H9 (cell line): Measurements from ENCODE around the gene SLC2A14. TPM values are rescaled to one million over a fixed set of nuclear protein-coding genes. Genes with fewer than 3 reads are reported as not detected.
"Not testable (repeated sequence)": the region's sequence is repeated elsewhere in the genome, so short reads cannot be mapped to it uniquely, and the experiment has no call there.

ENCODE experiments used
- DNase-seq: peaks from one replicate; pipeline ENCODE4 v3.0.0-alpha.2; 2017
- H2AFZ ChIP-seq: one replicate; pipeline ENCODE4 v1.6.1; 2013; ENCODE audit warnings: mild to moderate bottlenecking, low read length, control low read depth, moderate library complexity
- H2AK5ac ChIP-seq: 2 replicates; pipeline ENCODE4 v1.6.1; 2013; ENCODE audit warnings: low read length, control low read depth, mixed read lengths; ENCODE audit not compliant: insufficient read length
- H2BK120ac ChIP-seq: one replicate; pipeline ENCODE4 v1.6.1; 2013; ENCODE audit warnings: low read depth, mild to moderate bottlenecking, low read length, control low read depth, inconsistent platforms; ENCODE audit not compliant: poor library complexity, severe bottlenecking
- H2BK12ac ChIP-seq: 2 replicates; pipeline ENCODE4 v1.6.1; 2013; ENCODE audit warnings: low read length, control low read depth, mixed read lengths, low read depth; ENCODE audit not compliant: insufficient read length
- H2BK15ac ChIP-seq: 2 replicates; pipeline ENCODE4 v1.6.1; 2013; ENCODE audit warnings: low read depth, low read length, control low read depth
- H2BK20ac ChIP-seq: one replicate; pipeline ENCODE4 v1.6.1; 2013; ENCODE audit warnings: low read depth, mild to moderate bottlenecking, low read length, control low read depth, inconsistent platforms; ENCODE audit not compliant: poor library complexity, severe bottlenecking
- H2BK5ac ChIP-seq: 2 replicates; pipeline ENCODE4 v1.6.1; 2013; ENCODE audit warnings: low read length, control low read depth, mixed read lengths; ENCODE audit not compliant: insufficient read length
- H3K14ac ChIP-seq: 2 replicates; pipeline ENCODE4 v1.6.1; 2013; ENCODE audit warnings: low read length, control low read depth; ENCODE audit not compliant: insufficient read depth
- H3K18ac ChIP-seq: 2 replicates; pipeline ENCODE4 v1.6.1; 2013; ENCODE audit warnings: low read depth, mild to moderate bottlenecking, mixed read lengths, low read length, control low read depth; ENCODE audit not compliant: insufficient read length
- H3K23ac ChIP-seq: 2 replicates; pipeline ENCODE4 v1.6.1; 2013; ENCODE audit warnings: low read length, control low read depth, mixed read lengths, low read depth; ENCODE audit not compliant: insufficient read length
- H3K23me2 ChIP-seq: 2 replicates; pipeline ENCODE4 v1.6.1; 2013; ENCODE audit warnings: low read depth, mild to moderate bottlenecking, mixed read lengths, low read length, control low read depth; ENCODE audit not compliant: insufficient read length, poor library complexity, severe bottlenecking
- H3K27ac ChIP-seq: 2 replicates; pipeline ENCODE4 v1.5.1; 2013; ENCODE audit warnings: low read length, control low read depth, mixed read lengths, low read depth; ENCODE audit not compliant: insufficient read length
- H3K27me3 ChIP-seq: 2 replicates; pipeline ENCODE4 v1.6.1; 2013; ENCODE audit warnings: low read length, control low read depth, inconsistent platforms; ENCODE audit not compliant: insufficient read depth
- H3K4ac ChIP-seq: 2 replicates; pipeline ENCODE4 v1.6.1; 2013; ENCODE audit warnings: low read depth, mild to moderate bottlenecking, control low read depth, inconsistent platforms, low read length, moderate library complexity
- H3K4me1 ChIP-seq: 2 replicates; pipeline ENCODE4 v1.6.1; 2013; ENCODE audit warnings: low read length, control low read depth, inconsistent platforms; ENCODE audit not compliant: insufficient read depth
- H3K4me2 ChIP-seq: 2 replicates; pipeline ENCODE4 v1.6.1; 2013; ENCODE audit warnings: low read length, control low read depth, mixed read lengths; ENCODE audit not compliant: insufficient read length, insufficient read depth
- H3K56ac ChIP-seq: 2 replicates; pipeline ENCODE4 v1.6.1; 2013; ENCODE audit warnings: low read depth, mild to moderate bottlenecking, mixed read lengths, low read length, control low read depth; ENCODE audit not compliant: insufficient read length
- H3K79me1 ChIP-seq: 2 replicates; pipeline ENCODE4 v1.6.1; 2013; ENCODE audit warnings: low read depth, mild to moderate bottlenecking, moderate library complexity, low read length, control low read depth, inconsistent platforms; ENCODE audit not compliant: insufficient read depth, poor library complexity, severe bottlenecking
- H3K79me2 ChIP-seq: 2 replicates; pipeline ENCODE4 v1.6.1; 2013; ENCODE audit warnings: low read length, control low read depth, inconsistent platforms; ENCODE audit not compliant: insufficient read depth
- H3K9ac ChIP-seq: 2 replicates; pipeline ENCODE4 v1.6.1; 2013; ENCODE audit warnings: low read length, control low read depth, mixed read lengths; ENCODE audit not compliant: insufficient read length; ENCODE audit errors: extremely low read depth
- H3K9me3 ChIP-seq: one replicate; pipeline ENCODE4 v1.6.1; 2013; ENCODE audit warnings: low read depth, low read length, inconsistent platforms; ENCODE audit not compliant: control insufficient read depth
- H3T11ph ChIP-seq: one replicate; pipeline ENCODE4 v1.6.1; 2013; ENCODE audit warnings: mild to moderate bottlenecking, low read length, control low read depth, inconsistent platforms
- H4K20me1 ChIP-seq: one replicate; pipeline ENCODE4 v1.6.1; 2013; ENCODE audit not compliant: control insufficient read depth, insufficient read length, insufficient read depth
- H4K5ac ChIP-seq: 2 replicates; pipeline ENCODE4 v1.6.1; 2013; ENCODE audit warnings: low read depth, mild to moderate bottlenecking, mixed read lengths, low read length, control low read depth; ENCODE audit not compliant: insufficient read length
- H4K8ac ChIP-seq: replicated peaks from 2 replicates; pipeline ENCODE4 v1.6.1; 2013; ENCODE audit warnings: low read length, control low read depth, mixed read lengths, low read depth; ENCODE audit not compliant: insufficient read length
- H4K91ac ChIP-seq: 2 replicates; pipeline ENCODE4 v1.6.1; 2013; ENCODE audit warnings: low read depth, mild to moderate bottlenecking, moderate library complexity, mixed read lengths, low read length, control low read depth; ENCODE audit not compliant: insufficient read length
- H3K27ac Mint-ChIP-seq, 3 experiments: 2 replicates in 2 of 3; 3 replicates in 1 of 3; pipeline ENCODE4 v1.8.0; 2020 to 2021; ENCODE audit warnings: mixed read lengths in 3 of 3, mild to moderate bottlenecking in 1 of 3, moderate library complexity in 1 of 3
- H3K27me3 Mint-ChIP-seq: 2 replicates; pipeline ENCODE4 v1.8.0; 2021; ENCODE audit warnings: low read depth, mild to moderate bottlenecking, moderate library complexity, mixed read lengths
- H3K36me3 Mint-ChIP-seq, 3 experiments: 2 replicates in 2 of 3; 3 replicates in 1 of 3; pipeline ENCODE4 v1.8.0; 2020 to 2021; ENCODE audit warnings: low read depth in 3 of 3, mixed read lengths in 3 of 3; ENCODE audit not compliant: insufficient read depth in 1 of 3
- H3K4me1 Mint-ChIP-seq, 2 experiments: 2 replicates each; pipeline ENCODE4 v1.8.0; 2020; ENCODE audit warnings: mixed read lengths in 2 of 2
- H3K4me3 Mint-ChIP-seq, 2 experiments: 2 replicates in 1 of 2; 3 replicates in 1 of 2; pipeline ENCODE4 v1.8.0; 2020 to 2021; ENCODE audit warnings: mild to moderate bottlenecking in 2 of 2, mixed read lengths in 2 of 2, moderate library complexity in 1 of 2
- H3K9me3 Mint-ChIP-seq, 2 experiments: 2 replicates in 1 of 2; 3 replicates in 1 of 2; pipeline ENCODE4 v1.8.0; 2020; ENCODE audit warnings: mild to moderate bottlenecking in 2 of 2, mixed read lengths in 2 of 2, moderate library complexity in 1 of 2
- WGBS: extraction: QIAGEN DNeasy Blood & Tissue Kit; methylation state at CpG from one replicate; pipeline ENCODE4 v1.1.7; 2013; ENCODE audit warnings: missing lambda C conversion rate, low lambda C conversion rate, mixed read lengths; ENCODE audit not compliant: insufficient read length; ENCODE audit errors: extremely low coverage; 5-methylcytosine and 5-hydroxymethylcytosine counted together
- total RNA-seq: library from RNA; stranded (reverse); gene quantifications from 2 replicates; pipeline ENCODE4 v1.2.1, GENCODE V29; 2021

SLC2A14 gene
- total RNA-seq, 1 experiment from 2014 or later: 19.1 TPM

GRCh38 chr12:7839848-7840247 lies 32.9 kb downstream of the SLC2A14 start:
- H3K56ac ChIP-seq, H3K79me1 ChIP-seq, H3K27me3 Mint-ChIP-seq, H2BK120ac ChIP-seq, H4K91ac ChIP-seq, H2BK12ac ChIP-seq, H2BK15ac ChIP-seq, H3K18ac ChIP-seq, H3K36me3 Mint-ChIP-seq, H3K4me1 ChIP-seq, H3K14ac ChIP-seq, H3K4ac ChIP-seq, H3K27ac ChIP-seq, H3T11ph ChIP-seq, H3K23me2 ChIP-seq, H2BK20ac ChIP-seq, H3K79me2 ChIP-seq, H3K9me3 Mint-ChIP-seq, H3K23ac ChIP-seq, H4K5ac ChIP-seq, H3K4me3 Mint-ChIP-seq, H3K27me3 ChIP-seq, H3K9me3 ChIP-seq, H4K8ac ChIP-seq, H4K20me1 ChIP-seq, H2AFZ ChIP-seq, H3K9ac ChIP-seq, H3K27ac Mint-ChIP-seq, H2AK5ac ChIP-seq, DNase-seq, H2BK5ac ChIP-seq, H3K4me2 ChIP-seq: not testable (repeated sequence)
- peaks cover 22 to 23% of the 10 kb centered on the region in 2 experiments for H3K4me1 Mint-ChIP-seq
- no CpG with 5 or more reads among the region's 7 CpGs for WGBS

GRCh38 chr12:7839226-7839625 lies 33.5 kb downstream of the SLC2A14 start:
- H3K27me3 ChIP-seq, H3K27me3 Mint-ChIP-seq, H3K79me2 ChIP-seq, H2BK12ac ChIP-seq, H3K56ac ChIP-seq, H3K4ac ChIP-seq, H3K9me3 Mint-ChIP-seq, H3K23ac ChIP-seq, H3K9ac ChIP-seq, H3K4me2 ChIP-seq, H2BK5ac ChIP-seq, DNase-seq, H4K91ac ChIP-seq, H3K23me2 ChIP-seq, H3K79me1 ChIP-seq, H3K27ac Mint-ChIP-seq, H2BK20ac ChIP-seq, H4K5ac ChIP-seq, H3K36me3 Mint-ChIP-seq, H3T11ph ChIP-seq, H2AK5ac ChIP-seq, H2AFZ ChIP-seq, H3K18ac ChIP-seq, H3K14ac ChIP-seq, H2BK120ac ChIP-seq, H3K27ac ChIP-seq, H2BK15ac ChIP-seq, H4K20me1 ChIP-seq, H3K4me3 Mint-ChIP-seq, H3K9me3 ChIP-seq, H4K8ac ChIP-seq, H3K4me1 ChIP-seq: not testable (repeated sequence)
- WGBS: no CpG with 5 or more reads among the region's 10 CpGs
- H3K4me1 Mint-ChIP-seq: peaks cover 23 to 25% of the 10 kb centered on the region in 2 experiments
